OCI-LY1 (cell line): ENCODE measurements around the gene FAM240A.

Source experiments
- H2AFZ ChIP-seq: fragments of 200-600 bp; sonication (generic), shearing (Covaris generic); 2 replicates; pipeline ENCODE4 v1.6.0; 2014; ENCODE audit warnings: antibody characterized with exemption, mild to moderate bottlenecking, low read length
- H3F3A ChIP-seq: fragments of 200-600 bp; sonication (generic), shearing (Covaris generic); 2 replicates; pipeline ENCODE4 v1.6.0; 2014; ENCODE audit warnings: mild to moderate bottlenecking, antibody characterized with exemption, low read length, moderate library complexity; ENCODE audit not compliant: insufficient read depth
- H3K27ac ChIP-seq: fragments of 200-600 bp; sonication (generic); 2 replicates; pipeline ENCODE4 v1.5.1; 2014; ENCODE audit warnings: low read length, mixed run types, mild to moderate bottlenecking, low read depth; ENCODE audit not compliant: poor library complexity, severe bottlenecking
- H3K27me3 ChIP-seq: fragments of 200-600 bp; sonication (generic); 2 replicates; pipeline ENCODE4 v1.6.0; 2014; ENCODE audit warnings: antibody characterized with exemption, mild to moderate bottlenecking, low read length, moderate library complexity; ENCODE audit not compliant: insufficient read depth
- H3K36me3 ChIP-seq: fragments of 200-600 bp; sonication (generic); 2 replicates; pipeline ENCODE4 v1.6.1; 2014; ENCODE audit warnings: mild to moderate bottlenecking, antibody characterized with exemption, low read length, moderate library complexity, mixed read lengths; ENCODE audit not compliant: insufficient read depth
- H3K4me1 ChIP-seq: fragments of 200-600 bp; sonication (generic); 2 replicates; pipeline ENCODE4 v1.5.1; 2014; ENCODE audit warnings: mild to moderate bottlenecking, low read length, moderate library complexity; ENCODE audit not compliant: insufficient read depth, severe bottlenecking
- H3K4me2 ChIP-seq: fragments of 200-600 bp; sonication (generic), shearing (Covaris generic); 2 replicates; pipeline ENCODE4 v1.6.1; 2014; ENCODE audit warnings: low read length
- H3K4me3 ChIP-seq: fragments of 200-600 bp; sonication (generic); 2 replicates; pipeline ENCODE4 v1.5.1; 2014; ENCODE audit warnings: low read length, low read depth, mild to moderate bottlenecking, mixed read lengths; ENCODE audit not compliant: poor library complexity, severe bottlenecking
- H3K79me2 ChIP-seq: fragments of 200-600 bp; shearing (Covaris generic); 2 replicates; pipeline ENCODE4 v1.6.1; 2016; ENCODE audit warnings: mixed run types, low read length, mixed read lengths; ENCODE audit not compliant: insufficient read depth
- H3K9ac ChIP-seq: fragments of 200-600 bp; sonication (generic), shearing (Covaris generic); 2 replicates; pipeline ENCODE4 v1.6.1; 2014; ENCODE audit warnings: mild to moderate bottlenecking, low read length, mixed read lengths
- H3K9me2 ChIP-seq: fragments of 200-600 bp; sonication (generic), shearing (Covaris generic); 2 replicates; pipeline ENCODE4 v1.6.1; 2014; ENCODE audit warnings: low read depth, mild to moderate bottlenecking, low read length, mixed read lengths
- H3K9me3 ChIP-seq: fragments of 200-600 bp; shearing (Covaris generic); 2 replicates; pipeline ENCODE4 v1.6.1; 2014; ENCODE audit warnings: low read length, mixed read lengths
- H4K20me1 ChIP-seq: fragments of 200-600 bp; sonication (generic), shearing (Covaris generic); 2 replicates; pipeline ENCODE4 v1.6.0; 2016; ENCODE audit warnings: mild to moderate bottlenecking, low read length; ENCODE audit not compliant: insufficient read depth
- CTCF ChIP-seq: fragments of 200-600 bp; sonication (generic), shearing (Covaris generic); IDR thresholded peaks from 2 replicates; pipeline ENCODE4 v1.5.1; 2017; ENCODE audit warnings: mild to moderate bottlenecking, antibody characterized with exemption, low read length, moderate library complexity, mixed read lengths
- EZH2 ChIP-seq: fragments of 200-600 bp; sonication (generic), shearing (Covaris generic); IDR thresholded peaks from 2 replicates; pipeline ENCODE4 v1.8.0; 2017; ENCODE audit warnings: borderline replicate concordance, mixed run types, mild to moderate bottlenecking, antibody characterized with exemption, low read length, moderate library complexity, mixed read lengths

The FAM240A gene

DNA sequence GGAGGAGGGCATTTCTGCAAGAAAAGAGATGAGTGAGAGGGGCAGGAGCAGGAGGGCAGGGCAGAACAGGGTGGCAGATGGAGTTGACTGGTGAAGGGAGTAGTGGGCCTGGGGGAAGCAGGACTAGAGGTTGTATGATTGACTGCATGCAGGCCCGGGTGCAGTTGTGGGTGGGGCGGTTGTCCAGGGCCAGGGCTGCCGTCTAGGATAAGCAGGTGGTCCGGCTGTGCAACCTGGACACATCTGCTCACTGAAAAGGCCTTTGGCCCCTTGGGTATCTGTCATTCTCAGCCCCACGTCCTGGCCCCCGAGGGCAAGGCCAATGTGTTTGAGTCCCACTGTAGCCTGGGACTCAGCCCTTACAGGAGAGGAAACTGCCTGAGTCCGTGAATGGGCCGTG, 55.8 kb downstream of the FAM240A start:
- Histone ChIP-seq H3K27me3 (no peaks in the 10 kb centered on the region), H3K79me2 (no peaks in the 10 kb centered on the region), H4K20me1 (no peaks in the 10 kb centered on the region), H3K9ac (no peak overlapping the region), H3K36me3 (no peaks in the 10 kb centered on the region), H3K27ac (no peak overlapping the region), H2AFZ (no peak overlapping the region), H3K4me3 (no peak overlapping the region), H3K4me1 (no peaks in the 10 kb centered on the region), H3K9me2 (no peaks in the 10 kb centered on the region), H3K4me2 (no peak overlapping the region), H3F3A (no peaks in the 10 kb centered on the region), H3K9me3 (no peaks in the 10 kb centered on the region)
- TF ChIP-seq CTCF (no peak), EZH2 (no peak)

DNA sequence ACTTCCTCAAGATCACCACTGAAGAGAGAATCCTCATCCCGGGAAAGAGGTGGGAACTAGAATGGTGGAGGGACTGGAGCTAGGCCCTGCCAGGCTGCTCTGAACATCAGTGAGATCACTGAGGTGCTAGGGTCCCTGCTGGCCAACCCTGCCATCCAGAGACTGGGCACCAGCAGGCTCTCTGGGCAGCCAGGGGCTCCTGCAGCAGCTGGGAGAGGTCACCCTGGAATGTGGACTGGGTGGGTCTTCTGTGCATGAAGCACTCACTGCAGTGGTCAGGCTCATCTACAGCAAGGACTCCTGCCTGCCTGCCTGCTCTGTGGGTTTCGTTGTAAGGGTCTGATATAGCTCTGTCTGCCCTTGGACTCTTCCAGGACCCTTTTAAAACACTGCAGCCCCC, 56.3 kb downstream of the FAM240A start:
- H3K9me3 ChIP-seq = no peaks in the 10 kb centered on the region
- no peaks in the 10 kb centered on the region for H3F3A ChIP-seq
- no peaks in the 10 kb centered on the region for H3K27me3 ChIP-seq
- no peaks in the 10 kb centered on the region for H3K4me1 ChIP-seq
- no peaks in the 10 kb centered on the region for H3K79me2 ChIP-seq
- TF ChIP-seq CTCF (no peak), EZH2 (no peak)
- H3K9ac ChIP-seq = no peak overlapping the region
- no peak overlapping the region for H3K27ac ChIP-seq
- H3K4me3 ChIP-seq = no peak overlapping the region
- H3K4me2 ChIP-seq = no peak overlapping the region
- no peaks in the 10 kb centered on the region for H4K20me1 ChIP-seq
- H3K9me2 ChIP-seq = no peaks in the 10 kb centered on the region
- no peak overlapping the region for H2AFZ ChIP-seq
- no peaks in the 10 kb centered on the region for H3K36me3 ChIP-seq

DNA sequence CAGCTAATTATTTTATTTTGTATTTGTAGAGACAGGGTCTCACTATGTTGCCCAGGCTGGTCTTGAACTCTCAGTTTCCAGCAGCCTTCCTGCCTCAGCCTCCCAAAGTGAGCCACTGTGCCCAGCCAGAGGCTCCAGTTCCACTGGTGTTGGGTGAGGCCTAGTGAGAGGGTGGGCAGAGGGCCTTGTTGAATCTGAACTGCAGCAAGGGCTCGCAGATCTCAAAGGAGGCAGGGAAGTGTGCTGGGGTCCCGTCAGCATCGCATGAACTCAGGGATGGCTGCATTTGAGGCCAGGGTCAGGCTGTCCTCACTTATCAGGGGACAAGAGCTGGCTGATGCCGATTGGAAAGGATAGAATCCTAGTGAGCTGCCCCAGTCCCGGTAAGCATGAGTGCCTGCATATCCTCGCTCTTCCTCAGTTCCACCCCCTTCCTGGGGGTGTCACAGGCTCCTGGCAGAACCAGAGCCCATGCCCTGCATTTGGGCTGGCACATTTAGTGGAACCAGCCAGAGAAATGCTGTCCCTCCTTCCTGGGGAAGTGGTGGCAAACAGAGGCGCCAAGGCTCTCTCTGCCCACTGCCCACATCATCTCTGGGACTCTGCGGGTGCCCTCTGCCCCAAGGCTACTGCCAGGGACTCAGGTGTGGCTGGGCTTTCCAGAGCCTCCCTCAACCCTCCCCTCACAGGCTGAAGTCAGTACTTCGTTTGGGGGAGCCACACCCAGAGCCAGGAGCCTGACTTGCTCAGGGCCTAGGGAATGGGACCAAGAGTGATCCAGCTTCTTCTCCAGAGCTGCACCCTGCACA, 57.1 kb downstream of the FAM240A start:
- Histone ChIP-seq H2AFZ (no peak overlapping the region), H3K27ac (no peak overlapping the region), H3K79me2 (no peaks in the 10 kb centered on the region), H3F3A (no peaks in the 10 kb centered on the region), H3K36me3 (no peaks in the 10 kb centered on the region), H3K4me1 (no peaks in the 10 kb centered on the region), H3K4me3 (no peak overlapping the region), H3K27me3 (no peaks in the 10 kb centered on the region), H3K9me3 (no peaks in the 10 kb centered on the region), H3K9me2 (no peaks in the 10 kb centered on the region), H4K20me1 (no peaks in the 10 kb centered on the region), H3K9ac (no peak overlapping the region), H3K4me2 (no peak overlapping the region)
- TF ChIP-seq EZH2 (no peak), CTCF (no peak)
